CD14-positive monocyte (primary cell): ENCODE data around the gene ZNF492. TPM values are rescaled to one million over a fixed set of nuclear protein-coding genes. Genes with fewer than 3 reads are reported as not detected.

Experiments used
- DNase-seq, 3 donors: peaks; one replicate each; pipeline ENCODE4 v3.0.0-alpha.2; 2011 to 2022
- H2AFZ ChIP-seq: 2 replicates; pipeline ENCODE4 v1.6.0; 2012; ENCODE audit warnings: mild to moderate bottlenecking, low read depth, low read length, inconsistent platforms; ENCODE audit not compliant: insufficient read depth, poor library complexity, severe bottlenecking
- H3K27ac ChIP-seq, 2 donors: 1 replicate in 1 of 2; 2 replicates in 1 of 2; pipeline ENCODE4 v1.5.1; 2012 to 2013; ENCODE audit warnings: low read length in 2 of 2, control low read depth in 1 of 2, inconsistent platforms in 1 of 2, low read depth in 1 of 2, mild to moderate bottlenecking in 1 of 2
- H3K27me3 ChIP-seq, 2 donors: one replicate each; pipeline versions ENCODE4 v1.6.0 to v1.6.1; 2011 to 2013; ENCODE audit warnings: low read length in 2 of 2; ENCODE audit not compliant: control insufficient read depth in 2 of 2, insufficient read depth in 2 of 2
- H3K36me3 ChIP-seq, 2 donors: replicated peaks in 1 of 2; 1 replicate in 1 of 2; 2 replicates in 1 of 2; pipeline versions ENCODE4 v1.5.1 to v1.6.1; 2012 to 2013; ENCODE audit warnings: low read length in 2 of 2, control low read depth in 1 of 2, inconsistent platforms in 1 of 2, mild to moderate bottlenecking in 1 of 2; ENCODE audit not compliant: insufficient read depth in 2 of 2, control insufficient read depth in 1 of 2
- H3K4me1 ChIP-seq, 2 donors: 1 replicate in 1 of 2; 2 replicates in 1 of 2; pipeline versions ENCODE4 v1.5.1 to v1.6.1; 2012 to 2013; ENCODE audit warnings: low read length in 2 of 2, control low read depth in 1 of 2, inconsistent platforms in 1 of 2, mild to moderate bottlenecking in 1 of 2, moderate library complexity in 1 of 2; ENCODE audit not compliant: insufficient read depth in 2 of 2, control insufficient read depth in 1 of 2
- H3K4me2 ChIP-seq: replicated peaks from 2 replicates; pipeline ENCODE3; 2012; ENCODE audit warnings: low read length, moderate library complexity, mild to moderate bottlenecking; ENCODE audit not compliant: poor library complexity, severe bottlenecking; ENCODE audit errors: extremely low read depth
- H3K4me3 ChIP-seq, 3 experiments: fragments of 200-600 bp in 1 of 3; sonication (generic) in 1 of 3; replicated peaks in 1 of 3; 1 replicate in 2 of 3; 2 replicates in 1 of 3; pipeline ENCODE4 v1.5.1; 2011 to 2013; ENCODE audit warnings: low read length in 3 of 3, mild to moderate bottlenecking in 3 of 3, control low read depth in 2 of 3, low read depth in 2 of 3, inconsistent platforms in 1 of 3, moderate library complexity in 1 of 3
- H3K79me2 ChIP-seq: 2 replicates; pipeline ENCODE4 v1.6.0; 2012; ENCODE audit warnings: mild to moderate bottlenecking, control low read depth, inconsistent platforms, low read length, moderate library complexity; ENCODE audit not compliant: insufficient read depth
- H3K9ac ChIP-seq: 2 replicates; pipeline ENCODE4 v1.6.0; 2017; ENCODE audit warnings: low read length, mild to moderate bottlenecking; ENCODE audit not compliant: insufficient read depth, poor library complexity, severe bottlenecking
- H3K9me3 ChIP-seq, 2 donors: replicated peaks in 1 of 2; 1 replicate in 1 of 2; 2 replicates in 1 of 2; pipeline versions ENCODE4 v1.5.1 to v1.6.1; 2012 to 2013; ENCODE audit warnings: low read length in 2 of 2, control low read depth in 1 of 2; ENCODE audit not compliant: control insufficient read depth in 1 of 2, insufficient read depth in 1 of 2
- H4K20me1 ChIP-seq: 2 replicates; pipeline ENCODE4 v1.6.0; 2012; ENCODE audit warnings: mild to moderate bottlenecking, low read length, control low read depth, moderate library complexity; ENCODE audit not compliant: insufficient read depth
- H3K27ac Mint-ChIP-seq, 7 donors: one replicate each; pipeline ENCODE4 v1.8.0; 2020; ENCODE audit warnings: mild to moderate bottlenecking in 7 of 7, mixed read lengths in 7 of 7, moderate library complexity in 6 of 7, inconsistent platforms in 2 of 7
- H3K27me3 Mint-ChIP-seq, 3 donors: one replicate each; pipeline ENCODE4 v1.8.0; 2021 to 2022; ENCODE audit warnings: low read depth in 3 of 3, mild to moderate bottlenecking in 3 of 3, mixed read lengths in 3 of 3, moderate library complexity in 3 of 3, inconsistent platforms in 1 of 3
- H3K36me3 Mint-ChIP-seq, 2 donors: one replicate each; pipeline ENCODE4 v1.8.0; 2020; ENCODE audit warnings: mixed read lengths in 2 of 2, inconsistent platforms in 1 of 2, mild to moderate bottlenecking in 1 of 2
- H3K4me1 Mint-ChIP-seq: one replicate; pipeline ENCODE4 v1.8.0; 2020; ENCODE audit warnings: mild to moderate bottlenecking, mixed read lengths
- H3K4me3 Mint-ChIP-seq, 2 donors: one replicate each; pipeline ENCODE4 v1.8.0; 2020; ENCODE audit warnings: mild to moderate bottlenecking in 2 of 2, mixed read lengths in 2 of 2, moderate library complexity in 1 of 2
- H3K9me3 Mint-ChIP-seq, 7 donors: one replicate each; pipeline ENCODE4 v1.8.0; 2020 to 2022; ENCODE audit warnings: mixed read lengths in 7 of 7, mild to moderate bottlenecking in 6 of 7, moderate library complexity in 6 of 7, inconsistent platforms in 2 of 7
- WGBS: methylation state at CpG from one replicate; pipeline ENCODE4 v1.1.5; 2013; ENCODE audit warnings: missing lambda C conversion rate; ENCODE audit not compliant: insufficient coverage; 5-methylcytosine and 5-hydroxymethylcytosine counted together
- intact Hi-C, 2 donors: fragments of 100-400 bp; cut with micrococcal nuclease; formaldehyde crosslinking; loops; one replicate each; pipeline versions ENCODE4 v1.15.0 to v1.15.1; 2023
- polyA plus RNA-seq, 3 donors: library from polyadenylated mRNA; depleted of rRNA in 1 of 3; unstranded in 2 of 3; stranded (reverse) in 1 of 3; fragments of 300-500 nt in 2 of 3; fragments of >200 nt in 1 of 3; fragmentation: Illumina TruSeq in 2 of 3; gene quantifications; 1 replicate in 2 of 3; 2 replicates in 1 of 3; pipeline ENCODE4 v1.2.3, GENCODE V29; 2012 to 2021
- TF ChIP-seq, protein P1 (sequence below): fragments of 200-600 bp; IDR thresholded peaks from one replicate; pipeline ENCODE4 v1.8.0; 2022; ENCODE audit warnings: antibody characterized with exemption, mild to moderate bottlenecking

The ZNF492 gene
- polyA plus RNA-seq, 3 donors, result 0.01 TPM; not detected in 2

DNA sequence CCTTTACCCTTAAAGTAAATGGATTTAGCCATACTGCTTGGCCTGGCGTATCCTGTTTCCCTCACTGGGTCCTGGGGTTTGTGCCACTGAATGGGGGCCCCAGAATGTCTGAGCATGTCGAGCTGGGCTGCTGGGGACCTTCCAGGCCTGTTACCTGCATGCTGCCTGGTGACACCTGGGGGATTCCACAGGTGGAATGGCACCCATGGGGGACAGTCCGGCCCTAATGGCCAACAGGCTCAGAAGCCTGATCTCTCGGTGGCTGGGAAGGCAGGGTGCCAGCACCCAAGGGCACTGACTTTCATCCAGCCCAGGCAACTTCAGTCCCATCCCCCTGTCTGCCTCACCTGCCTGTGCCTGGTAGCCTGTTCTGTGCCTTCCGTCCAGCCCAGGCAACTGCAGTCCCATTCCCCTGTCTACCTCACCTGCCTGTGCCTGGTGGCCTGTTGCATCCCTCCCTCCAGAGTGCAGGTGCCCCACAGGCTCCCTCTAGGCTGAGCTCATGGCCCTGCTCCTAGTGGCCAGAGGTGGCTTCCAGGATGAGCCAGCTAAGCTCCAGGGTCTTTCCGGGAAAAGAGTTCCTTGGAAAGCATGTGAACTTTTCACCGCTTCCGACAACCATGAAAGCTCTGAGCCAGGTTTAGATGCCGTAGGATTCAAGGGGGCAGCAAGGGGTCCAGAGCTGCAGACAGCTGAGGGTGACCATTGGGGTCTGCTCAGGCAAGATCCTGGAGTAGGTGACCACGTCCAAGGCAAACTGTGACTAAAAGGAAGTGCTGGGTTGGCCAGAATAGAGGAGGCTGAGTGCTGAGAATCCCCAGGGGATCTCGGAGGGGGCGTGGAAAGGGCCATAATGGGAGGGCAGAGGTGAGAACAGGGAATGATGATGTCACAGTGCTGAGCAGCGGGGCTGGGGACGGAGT, 30.3 kb upstream of the ZNF492 start:
- Histone ChIP-seq H3K4me1 (no peaks in the 10 kb centered on the region), H3K27me3 (no peaks in the 10 kb centered on the region), H3K27ac (no peak overlapping the region), H3K79me2 (no peaks in the 10 kb centered on the region), H3K36me3 (no peaks in the 10 kb centered on the region), H2AFZ (no peak overlapping the region), H4K20me1 (no peaks in the 10 kb centered on the region), H3K4me2 (no peak overlapping the region), H3K9ac (no peak overlapping the region), H3K9me3 (peaks cover 96 to 98% of the 10 kb centered on the region in 2 donors), H3K4me3 (no peak overlapping the region)
- intact Hi-C loops, result no loop called here
- H3K9me3 Mint-ChIP-seq, result peaks cover 61 to 96% (median 88%) of the 10 kb centered on the region in 7 donors
- no peak overlapping the region for H3K27ac Mint-ChIP-seq
- no peak for DNase-seq
- H3K4me3 Mint-ChIP-seq, result no peak overlapping the region
- H3K4me1 Mint-ChIP-seq, result no peaks in the 10 kb centered on the region
- H3K36me3 Mint-ChIP-seq, result no peaks in the 10 kb centered on the region
- WGBS, result 83% methylated on average over 11 of the region's 14 CpGs
- TF ChIP-seq, protein P1, sequence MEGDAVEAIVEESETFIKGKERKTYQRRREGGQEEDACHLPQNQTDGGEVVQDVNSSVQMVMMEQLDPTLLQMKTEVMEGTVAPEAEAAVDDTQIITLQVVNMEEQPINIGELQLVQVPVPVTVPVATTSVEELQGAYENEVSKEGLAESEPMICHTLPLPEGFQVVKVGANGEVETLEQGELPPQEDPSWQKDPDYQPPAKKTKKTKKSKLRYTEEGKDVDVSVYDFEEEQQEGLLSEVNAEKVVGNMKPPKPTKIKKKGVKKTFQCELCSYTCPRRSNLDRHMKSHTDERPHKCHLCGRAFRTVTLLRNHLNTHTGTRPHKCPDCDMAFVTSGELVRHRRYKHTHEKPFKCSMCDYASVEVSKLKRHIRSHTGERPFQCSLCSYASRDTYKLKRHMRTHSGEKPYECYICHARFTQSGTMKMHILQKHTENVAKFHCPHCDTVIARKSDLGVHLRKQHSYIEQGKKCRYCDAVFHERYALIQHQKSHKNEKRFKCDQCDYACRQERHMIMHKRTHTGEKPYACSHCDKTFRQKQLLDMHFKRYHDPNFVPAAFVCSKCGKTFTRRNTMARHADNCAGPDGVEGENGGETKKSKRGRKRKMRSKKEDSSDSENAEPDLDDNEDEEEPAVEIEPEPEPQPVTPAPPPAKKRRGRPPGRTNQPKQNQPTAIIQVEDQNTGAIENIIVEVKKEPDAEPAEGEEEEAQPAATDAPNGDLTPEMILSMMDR, result no peak
- H3K27me3 Mint-ChIP-seq, result peaks cover 0 to 5% (median 3%) of the 10 kb centered on the region in 3 donors

DNA sequence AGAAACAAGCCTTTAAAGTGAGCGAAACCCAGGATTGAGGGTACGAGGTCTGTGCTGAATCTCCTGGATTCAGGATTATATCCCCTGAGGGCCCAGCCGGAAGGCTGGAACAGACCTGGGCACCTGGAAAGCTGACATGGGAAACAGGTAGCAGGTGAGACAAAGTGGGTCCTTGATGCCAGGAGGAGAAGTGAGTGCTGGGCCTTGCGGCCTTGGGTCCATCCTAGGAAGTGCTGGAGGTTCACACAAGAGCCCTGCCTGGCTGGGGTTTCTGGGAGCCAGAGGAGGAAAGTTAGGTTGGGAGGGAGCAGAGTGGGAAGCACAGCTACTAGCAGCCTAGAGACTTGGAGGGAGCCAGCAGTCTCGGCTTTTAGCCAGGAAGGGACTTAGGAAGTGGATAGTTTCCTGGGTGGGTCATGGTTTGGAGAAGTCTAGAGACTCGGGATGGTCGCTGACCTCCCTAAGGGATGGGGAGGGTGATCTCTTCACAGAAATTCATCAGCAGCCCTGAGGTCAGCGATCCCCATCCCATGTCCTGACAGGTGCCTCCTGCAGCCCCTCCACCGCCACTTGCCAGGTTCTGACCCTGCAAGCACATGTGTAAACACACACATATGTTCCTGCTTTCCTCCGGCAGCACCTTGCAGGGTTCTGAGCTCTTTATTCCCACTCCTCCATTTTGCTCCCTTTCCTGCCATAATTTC, 29.4 kb upstream of the ZNF492 start:
- Histone ChIP-seq H2AFZ (no peak overlapping the region), H3K9me3 (peaks cover 93 to 95% of the 10 kb centered on the region in 2 donors), H3K79me2 (no peaks in the 10 kb centered on the region), H3K36me3 (no peaks in the 10 kb centered on the region), H3K27me3 (no peaks in the 10 kb centered on the region), H3K9ac (no peak overlapping the region), H3K4me1 (no peaks in the 10 kb centered on the region), H3K4me3 (no peak overlapping the region), H4K20me1 (no peaks in the 10 kb centered on the region), H3K27ac (no peak overlapping the region), H3K4me2 (no peak overlapping the region)
- TF ChIP-seq, protein P1, result no peak
- peaks cover 0 to 5% (median 3%) of the 10 kb centered on the region in 3 donors for H3K27me3 Mint-ChIP-seq
- no peak overlapping the region for H3K27ac Mint-ChIP-seq
- intact Hi-C loops, result no loop called here
- DNase-seq, result no peak
- no peaks in the 10 kb centered on the region for H3K4me1 Mint-ChIP-seq
- H3K9me3 Mint-ChIP-seq, result peaks cover 56 to 95% (median 85%) of the 10 kb centered on the region in 7 donors
- H3K36me3 Mint-ChIP-seq, result no peaks in the 10 kb centered on the region
- WGBS, result 87% methylated on average over 6 of the region's 10 CpGs
- no peak overlapping the region for H3K4me3 Mint-ChIP-seq
